HFFc6 (cell line): ENCODE measurements around the gene NELFB. TPM values are rescaled to one million over a fixed set of nuclear protein-coding genes. Genes with fewer than 3 reads are reported as not detected.
"Not testable (repeated sequence)": the region's sequence is repeated elsewhere in the genome, so short reads cannot be mapped to it uniquely, and the experiment has no call there.

Experiments used
- DNase-seq: peaks from one replicate; pipeline ENCODE4 v3.0.0-alpha.2; 2018
- H3K27ac Mint-ChIP-seq: 2 replicates; pipeline ENCODE4 v1.8.0; 2020; ENCODE audit warnings: mild to moderate bottlenecking, mixed read lengths
- H3K27me3 Mint-ChIP-seq: 2 replicates; pipeline ENCODE4 v1.8.0; 2021; ENCODE audit warnings: mild to moderate bottlenecking, moderate library complexity, mixed read lengths; ENCODE audit not compliant: insufficient read depth
- H3K36me3 Mint-ChIP-seq: 2 replicates; pipeline ENCODE4 v1.8.0; 2021; ENCODE audit warnings: low read depth, mixed read lengths
- H3K4me1 Mint-ChIP-seq: 2 replicates; pipeline ENCODE4 v1.8.0; 2020; ENCODE audit warnings: low read depth, mixed read lengths
- H3K4me3 Mint-ChIP-seq: 2 replicates; pipeline ENCODE4 v1.8.0; 2020; ENCODE audit warnings: mild to moderate bottlenecking, moderate library complexity, mixed read lengths
- H3K9me3 Mint-ChIP-seq: 2 replicates; pipeline ENCODE4 v1.8.0; 2020; ENCODE audit warnings: mild to moderate bottlenecking, mixed read lengths
- CTCF ChIP-seq: fragments of 200-600 bp; sonication (generic); IDR thresholded peaks from 2 replicates; pipeline ENCODE4 v1.5.0; 2021; ENCODE audit warnings: antibody characterized with exemption, mild to moderate bottlenecking
- total RNA-seq, 6 experiments: library from RNA; stranded (reverse); fragmentation: NEBNext Ultra II Directional; extraction: Animal tissue kit (Norgen Biotek cat#: 25700); gene quantifications; 2 replicates in 1 of 6; 3 replicates in 5 of 6; pipeline ENCODE4 v1.2.3, GENCODE V29; 2021

NELFB gene
- total RNA-seq, 6 experiments from 2014 or later: 48.5 to 59.9 (median 52.7) TPM

DNA sequence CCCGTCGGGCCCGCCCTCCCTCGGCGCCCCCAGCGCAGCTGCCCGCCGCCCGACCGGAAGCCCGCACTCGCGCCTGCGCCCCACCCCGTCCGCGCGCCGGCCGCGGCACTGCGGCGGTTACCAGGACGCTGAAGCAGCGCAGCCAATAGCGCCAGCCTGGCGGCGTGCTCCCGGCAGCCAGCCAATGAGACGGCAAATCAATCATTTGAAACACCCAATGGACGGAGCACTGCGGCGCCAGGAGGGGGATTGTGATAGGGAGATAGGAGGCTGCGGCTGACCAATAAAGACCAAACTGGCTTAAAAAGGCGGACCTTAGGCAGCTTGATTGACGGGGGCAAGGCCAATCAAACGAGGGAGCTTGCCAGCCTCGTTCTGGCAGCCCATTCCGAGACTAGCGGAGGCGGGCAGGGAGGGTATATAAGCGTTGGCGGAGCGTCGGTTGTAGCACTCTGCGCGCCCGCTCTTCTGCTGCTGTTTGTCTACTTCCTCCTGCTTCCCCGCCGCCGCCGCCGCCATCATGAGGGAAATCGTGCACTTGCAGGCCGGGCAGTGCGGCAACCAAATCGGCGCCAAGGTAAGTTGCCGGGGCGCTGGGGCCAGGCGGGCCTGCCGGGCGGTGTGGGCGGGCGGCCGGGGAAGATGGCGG is 14.2 kb upstream of the NELFB start, which contains the start of gene TUBB4B:
TUBB4B (plus strand) TSS at position 447 of the 649 bp plus-strand sequence; CDS start at position 521, 74 bp downstream.
- H3K27me3 Mint-ChIP-seq: peaks cover 21% of the 10 kb centered on the region
- TF ChIP-seq CTCF: no peak
- peaks cover 31% of the 10 kb centered on the region for H3K4me1 Mint-ChIP-seq
- H3K27ac Mint-ChIP-seq: peak within 1 kb of the TSS; percentile 93
- peaks cover 21% of the 10 kb centered on the region for H3K36me3 Mint-ChIP-seq
- peak; percentile 100 for DNase-seq
- peaks cover 11% of the 10 kb centered on the region for H3K9me3 Mint-ChIP-seq
- H3K4me3 Mint-ChIP-seq: peak within 1 kb of the TSS; percentile 94

DNA sequence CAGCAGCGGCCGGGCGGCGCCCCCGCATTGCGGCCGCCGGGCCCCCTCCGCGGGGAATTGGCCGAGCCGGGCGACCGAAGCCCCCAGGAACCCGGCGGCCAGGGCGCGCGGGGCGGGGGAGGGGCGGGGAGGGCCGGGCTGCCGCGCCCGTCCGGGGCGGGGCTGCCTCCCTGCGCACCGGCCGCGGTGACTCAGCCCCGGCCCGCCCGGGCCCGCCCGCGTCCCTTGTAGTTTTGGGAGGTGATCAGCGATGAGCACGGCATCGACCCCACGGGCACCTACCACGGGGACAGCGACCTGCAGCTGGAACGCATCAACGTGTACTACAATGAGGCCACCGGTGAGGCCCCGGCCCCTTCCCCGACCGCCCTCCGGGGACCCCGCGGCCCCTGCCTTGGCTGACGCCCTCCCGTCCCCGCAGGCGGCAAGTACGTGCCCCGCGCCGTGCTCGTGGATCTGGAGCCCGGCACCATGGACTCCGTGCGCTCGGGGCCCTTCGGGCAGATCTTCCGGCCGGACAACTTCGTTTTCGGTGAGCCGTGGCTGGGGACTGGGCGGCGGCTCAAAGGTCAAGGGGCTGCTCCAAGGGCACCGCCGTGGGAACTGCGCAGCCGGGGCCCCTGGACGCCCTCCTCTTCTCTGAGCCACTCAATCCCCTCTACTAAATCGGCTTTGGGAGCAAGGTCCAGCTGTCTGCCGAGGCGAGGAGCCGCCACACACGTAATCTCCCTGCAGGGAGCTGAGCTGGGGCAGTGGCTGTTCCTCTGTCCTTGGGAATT is 13.4 kb upstream of the NELFB start:
- peak overlapping the region; percentile 94 for H3K4me3 Mint-ChIP-seq
- peaks cover 31% of the 10 kb centered on the region for H3K4me1 Mint-ChIP-seq
- peaks cover 21% of the 10 kb centered on the region for H3K27me3 Mint-ChIP-seq
- peaks cover 11% of the 10 kb centered on the region for H3K9me3 Mint-ChIP-seq
- DNase-seq: peak; percentile 28
- H3K36me3 Mint-ChIP-seq: peaks cover 21% of the 10 kb centered on the region
- peak overlapping the region; percentile 89 for H3K27ac Mint-ChIP-seq
- no peak for TF ChIP-seq CTCF

DNA sequence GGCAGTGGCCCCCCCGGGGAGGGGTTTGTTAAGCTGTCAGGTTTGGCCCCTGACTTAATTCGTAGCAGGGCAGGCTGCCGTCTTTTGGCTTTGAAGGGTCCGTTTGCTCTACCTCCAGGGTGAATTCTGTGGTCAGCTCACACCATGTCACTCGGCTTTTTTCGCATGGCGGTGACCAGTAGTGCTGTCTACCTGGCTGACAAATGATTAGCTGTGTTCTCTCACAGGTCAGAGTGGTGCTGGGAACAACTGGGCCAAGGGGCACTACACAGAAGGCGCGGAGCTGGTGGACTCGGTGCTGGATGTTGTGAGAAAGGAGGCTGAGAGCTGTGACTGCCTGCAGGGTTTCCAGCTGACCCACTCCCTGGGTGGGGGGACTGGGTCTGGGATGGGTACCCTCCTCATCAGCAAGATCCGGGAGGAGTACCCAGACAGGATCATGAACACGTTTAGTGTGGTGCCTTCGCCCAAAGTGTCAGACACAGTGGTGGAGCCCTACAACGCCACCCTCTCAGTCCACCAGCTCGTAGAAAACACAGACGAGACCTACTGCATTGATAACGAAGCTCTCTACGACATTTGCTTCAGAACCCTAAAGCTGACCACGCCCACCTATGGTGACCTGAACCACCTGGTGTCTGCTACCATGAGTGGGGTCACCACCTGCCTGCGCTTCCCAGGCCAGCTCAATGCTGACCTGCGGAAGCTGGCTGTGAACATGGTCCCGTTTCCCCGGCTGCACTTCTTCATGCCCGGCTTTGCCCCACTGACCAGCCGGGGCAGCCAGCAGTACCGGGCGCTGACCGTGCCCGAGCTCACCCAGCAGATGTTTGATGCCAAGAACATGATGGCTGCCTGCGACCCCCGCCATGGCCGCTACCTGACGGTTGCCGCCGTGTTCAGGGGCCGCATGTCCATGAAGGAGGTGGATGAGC is 12.6 kb upstream of the NELFB start:
- Mint-ChIP-seq H3K27ac (peak overlapping the region; percentile 89), H3K27me3 (peaks cover 24% of the 10 kb centered on the region), H3K4me3 (peak overlapping the region; percentile 94), H3K4me1 (peaks cover 31% of the 10 kb centered on the region), H3K36me3 (peaks cover 21% of the 10 kb centered on the region), H3K9me3 (peaks cover 11% of the 10 kb centered on the region)
- no peak for DNase-seq
- TF ChIP-seq CTCF: no peak

GRCh38 chr9:137243266-137243625 is 11.9 kb upstream of the NELFB start:
- Mint-ChIP-seq H3K27ac (peak overlapping the region; percentile 52), H3K4me3 (peak overlapping the region; percentile 94), H3K4me1 (peaks cover 31% of the 10 kb centered on the region), H3K36me3 (peaks cover 21% of the 10 kb centered on the region), H3K27me3 (peaks cover 24% of the 10 kb centered on the region), H3K9me3 (peaks cover 11% of the 10 kb centered on the region)
- not testable (repeated sequence) for DNase-seq

DNA sequence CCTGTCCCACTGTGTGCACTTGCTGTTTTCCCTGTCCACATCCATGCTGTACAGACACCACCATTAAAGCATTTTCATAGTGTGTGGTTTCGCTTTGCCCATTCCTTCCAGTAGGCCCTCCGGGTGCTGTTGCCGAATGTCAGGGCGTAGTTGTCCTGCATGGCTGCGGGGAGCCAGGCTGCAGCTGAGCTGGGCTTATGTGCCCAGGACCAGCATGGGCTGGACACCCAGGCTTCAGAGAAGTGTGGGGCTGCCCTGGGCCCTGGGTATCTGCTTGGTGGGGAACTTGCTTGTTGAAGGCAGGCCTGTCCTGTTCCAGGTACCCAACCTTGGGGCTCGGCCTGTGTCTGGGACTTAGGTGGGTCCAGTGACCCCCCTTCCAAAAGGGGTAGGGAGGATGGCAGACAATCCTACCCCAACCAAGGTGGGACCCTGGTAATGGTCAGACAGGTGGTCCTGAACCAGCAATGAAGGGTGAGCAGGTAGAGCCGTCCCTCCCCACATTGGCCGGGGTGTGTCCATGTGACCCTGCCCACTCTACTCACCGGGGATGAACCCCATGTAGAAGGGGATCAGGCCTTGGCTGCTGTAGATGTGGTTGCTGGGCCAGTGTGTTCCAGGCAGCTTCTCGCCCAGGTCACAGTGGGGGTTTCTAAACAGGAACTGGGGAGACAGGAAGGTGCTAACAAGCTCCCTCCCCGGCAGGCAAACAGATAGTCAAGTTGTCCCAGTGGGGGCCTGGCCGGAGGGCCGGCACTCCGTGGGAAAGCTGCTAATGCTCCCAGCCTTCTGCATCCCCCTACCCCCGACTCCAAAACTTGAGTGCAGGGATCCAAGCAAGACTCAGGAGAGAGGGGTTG is 11.3 kb upstream of the NELFB start:
- Mint-ChIP-seq H3K27me3 (peaks cover 24% of the 10 kb centered on the region), H3K4me3 (peak overlapping the region; percentile 94), H3K9me3 (peaks cover 11% of the 10 kb centered on the region), H3K4me1 (peaks cover 29% of the 10 kb centered on the region), H3K36me3 (peaks cover 21% of the 10 kb centered on the region), H3K27ac (peak overlapping the region; percentile 52)
- peak; percentile 49 for TF ChIP-seq CTCF
- peak; percentile 34 for DNase-seq
